Vagina (tissue), 2 donors: Measurements from ENCODE around the gene RUNDC3A. TPM values are rescaled to one million over a fixed set of nuclear protein-coding genes. Genes with fewer than 3 reads are reported as not detected.
"Not testable (repeated sequence)": the region's sequence is repeated elsewhere in the genome, so short reads cannot be mapped to it uniquely, and the experiment has no call there.

Experiments
- DNase-seq, 2 donors: peaks; one replicate each; pipeline ENCODE4 v3.0.0-alpha.2; 2017; ENCODE audit errors: extremely low spot score in 2 of 2
- H3K27ac ChIP-seq: fragments of 200-600 bp; sonication (generic); one replicate; pipeline ENCODE4 v1.5.1; 2019
- H3K27me3 ChIP-seq: fragments of 200-600 bp; sonication (generic); one replicate; pipeline ENCODE4 v1.5.1; 2019
- H3K36me3 ChIP-seq, 2 donors: fragments of 200-600 bp; sonication (generic); one replicate each; pipeline ENCODE4 v1.5.1; 2017 to 2019
- H3K4me1 ChIP-seq: fragments of 200-600 bp; sonication (generic); one replicate; pipeline ENCODE4 v1.5.1; 2019
- H3K4me3 ChIP-seq, 2 donors: fragments of 200-600 bp; sonication (generic); 1 replicate in 1 of 2; 2 replicates in 1 of 2; pipeline ENCODE4 v1.5.1; 2016 to 2019
- H3K9me3 ChIP-seq: fragments of 200-600 bp; sonication (generic); one replicate; pipeline ENCODE4 v1.5.1; 2019
- CTCF ChIP-seq, 3 experiments: fragments of 450-650 bp in 2 of 3; fragments of 200-600 bp in 1 of 3; sonication (generic) in 1 of 3; IDR thresholded peaks; one replicate each; pipeline ENCODE4 v1.5.1; 2017 to 2019; ENCODE audit warnings: antibody characterized with exemption in 3 of 3, mild to moderate bottlenecking in 2 of 3, moderate library complexity in 2 of 3
- POLR2A ChIP-seq, 2 donors: fragments of 450-650 bp; IDR thresholded peaks; one replicate each; pipeline ENCODE4 v1.6.1; 2017; ENCODE audit warnings: antibody characterized with exemption in 2 of 2, mild to moderate bottlenecking in 2 of 2, moderate library complexity in 2 of 2
- POLR2AphosphoS5 ChIP-seq, 2 donors: sonication (generic); formaldehyde crosslinking; IDR thresholded peaks; one replicate each; pipeline ENCODE4 v1.9.0; 2017; ENCODE audit warnings: antibody characterized with exemption in 2 of 2, mild to moderate bottlenecking in 2 of 2, low read depth in 1 of 2; ENCODE audit not compliant: insufficient read depth in 1 of 2
- intact Hi-C: fragments of 100-400 bp; cut with DNase I; formaldehyde crosslinking; loops from one replicate; pipeline ENCODE4 v1.15.1; 2023
- total RNA-seq: library from RNA; depleted of rRNA; stranded (reverse); fragments of >200 nt; gene quantifications from one replicate; pipeline ENCODE4 v1.2.3, GENCODE V29; 2016

RUNDC3A gene
- total RNA-seq, 1 donor from 2014 or later: 2.0 TPM

GRCh38 chr17:44334727-44335126 lies 26.3 kb downstream of the RUNDC3A start:
- no peak for DNase-seq
- no peaks in the 10 kb centered on the region for H3K4me1 ChIP-seq
- intact Hi-C loops: no loop called here
- H3K27me3 ChIP-seq: no peaks in the 10 kb centered on the region
- no peak overlapping the region for H3K27ac ChIP-seq
- no peaks in the 10 kb centered on the region for H3K9me3 ChIP-seq
- TF ChIP-seq CTCF (IDR thresholded peaks at IDR 0.05): no peak
- no peak for TF ChIP-seq POLR2A (IDR thresholded peaks at IDR 0.05)
- TF ChIP-seq POLR2AphosphoS5 (IDR thresholded peaks at IDR 0.05; ENCODE audit: insufficient read depth in 1 of 2, low read depth in 1 of 2): no peak
- H3K4me3 ChIP-seq: no peak overlapping the region
- no peaks in the 10 kb centered on the region for H3K36me3 ChIP-seq

- Histone ChIP-seq H3K27me3 (no peaks in the 10 kb centered on the region), H3K4me1 (no peaks in the 10 kb centered on the region), H3K36me3 (no peaks in the 10 kb centered on the region), H3K9me3 (no peaks in the 10 kb centered on the region), H3K27ac (no peak overlapping the region), H3K4me3 (no peak overlapping the region)
- no peak for DNase-seq
- TF ChIP-seq POLR2A (IDR thresholded peaks at IDR 0.05) (no peak), CTCF (IDR thresholded peaks at IDR 0.05) (no peak), POLR2AphosphoS5 (IDR thresholded peaks at IDR 0.05; ENCODE audit: insufficient read depth in 1 of 2, low read depth in 1 of 2) (no peak)
- intact Hi-C loops: no loop called here
Measured at GRCh38 chr17:44335564-44335963, 27.2 kb downstream of the RUNDC3A start.

GRCh38 chr17:44335968-44336367 lies 27.6 kb downstream of the RUNDC3A start:
- DNase-seq: no peak
- intact Hi-C loops: no loop called here
- no peaks in the 10 kb centered on the region for H3K27me3 ChIP-seq

GRCh38 chr17:44338702-44339101 lies 30.3 kb downstream of the RUNDC3A start:
- DNase-seq: no peak
- intact Hi-C loops: no loop called here
- peaks cover 4% of the 10 kb centered on the region for H3K4me1 ChIP-seq

More at GRCh38 chr17:44335968-44336367, 27.6 kb downstream of the RUNDC3A start:
- H3K27ac ChIP-seq: no peak overlapping the region
- no peaks in the 10 kb centered on the region for H3K36me3 ChIP-seq
- no peaks in the 10 kb centered on the region for H3K9me3 ChIP-seq
- H3K4me1 ChIP-seq: no peaks in the 10 kb centered on the region
- H3K4me3 ChIP-seq: no peak overlapping the region
- TF ChIP-seq POLR2A (IDR thresholded peaks at IDR 0.05): no peak
- TF ChIP-seq CTCF (IDR thresholded peaks at IDR 0.05): no peak
- no peak for TF ChIP-seq POLR2AphosphoS5 (IDR thresholded peaks at IDR 0.05; ENCODE audit: insufficient read depth in 1 of 2, low read depth in 1 of 2)

GRCh38 chr17:44340553-44340952 lies 32.2 kb downstream of the RUNDC3A start:
- intact Hi-C loops, H3K27me3 ChIP-seq, DNase-seq, H3K36me3 ChIP-seq, H3K4me3 ChIP-seq, H3K27ac ChIP-seq, H3K9me3 ChIP-seq: not testable (repeated sequence)
- peaks cover 15% of the 10 kb centered on the region for H3K4me1 ChIP-seq

More at GRCh38 chr17:44338702-44339101, 30.3 kb downstream of the RUNDC3A start:
- no peaks in the 10 kb centered on the region for H3K36me3 ChIP-seq
- H3K4me3 ChIP-seq: no peak overlapping the region
- TF ChIP-seq CTCF (IDR thresholded peaks at IDR 0.05) (no peak), POLR2A (IDR thresholded peaks at IDR 0.05) (no peak), POLR2AphosphoS5 (IDR thresholded peaks at IDR 0.05; ENCODE audit: insufficient read depth in 1 of 2, low read depth in 1 of 2) (no peak)
- no peak overlapping the region for H3K27ac ChIP-seq
- H3K27me3 ChIP-seq: no peaks in the 10 kb centered on the region
- H3K9me3 ChIP-seq: no peaks in the 10 kb centered on the region
